Measurements from ENCODE around the gene THRSP. TPM values are rescaled to one million over a fixed set of nuclear protein-coding genes. Genes with fewer than 3 reads are reported as not detected.

The THRSP gene
- polyA plus RNA-seq, 1 of the 3 experiments (the other 2 are of a cell fraction), result not detected

DNA sequence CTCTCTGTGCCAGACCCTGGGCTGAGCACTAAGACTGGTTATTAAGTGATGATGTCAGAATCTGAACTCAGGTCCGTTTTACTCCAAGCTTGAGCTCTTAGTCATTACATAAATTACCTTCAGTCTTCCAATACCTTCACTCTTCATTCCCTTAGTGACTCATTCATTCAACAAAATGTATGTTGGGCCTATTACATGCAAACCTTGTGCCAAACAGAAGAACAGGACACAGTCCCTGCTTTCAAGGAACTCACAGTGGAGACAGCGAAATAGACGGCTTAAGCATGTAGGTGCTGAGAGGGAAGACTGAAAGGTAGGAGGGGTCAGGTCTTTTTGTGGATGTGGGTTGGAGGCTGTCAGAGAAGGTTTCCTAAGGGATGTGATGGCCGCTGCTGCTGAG, 43.9 kb upstream of the THRSP start:
- H2AFZ ChIP-seq (ENCODE audit: low read depth), result no peak overlapping the region; the same call in 1 of the 2 replicates
- no peak overlapping the region for H3K4me2 ChIP-seq
- H3F3A ChIP-seq (replicated peaks; ENCODE audit: insufficient read depth), result no peaks in the 10 kb centered on the region
- no peaks in the 10 kb centered on the region for H3K9me3 ChIP-seq
- no peaks in the 10 kb centered on the region for H4K20me1 ChIP-seq (ENCODE audit: insufficient read depth)
- H3K79me2 ChIP-seq (ENCODE audit: insufficient read depth), result no peaks in the 10 kb centered on the region
- no peaks in the 10 kb centered on the region for H3K27me3 ChIP-seq (ENCODE audit: insufficient read depth)
- ChIA-PET CTCF (interaction anchor here (1.3 kb wide), 1 partner anchor 26 kb away, joined by 6 read pairs; no protein-coding TSS in a partner anchor), POLR2A (no interaction called here)
- no peak overlapping the region for H3K4me3 ChIP-seq (ENCODE audit: low read depth in 2 of 2, low read length in 1 of 2)
- no peaks in the 10 kb centered on the region for H3K4me1 ChIP-seq (ENCODE audit: control insufficient read depth in 1 of 2, insufficient read depth in 2 of 2, low read depth in 1 of 2, low read length in 1 of 2)
- no peaks in the 10 kb centered on the region for H3K36me3 ChIP-seq (replicated peaks in 1 of 2; ENCODE audit: control insufficient read depth in 1 of 2, insufficient read depth in 2 of 2, low read length in 1 of 2)
- no peak for DNase-seq
- no peaks in the 10 kb centered on the region for H3K9me2 ChIP-seq
- TF ChIP-seq, protein P1, sequence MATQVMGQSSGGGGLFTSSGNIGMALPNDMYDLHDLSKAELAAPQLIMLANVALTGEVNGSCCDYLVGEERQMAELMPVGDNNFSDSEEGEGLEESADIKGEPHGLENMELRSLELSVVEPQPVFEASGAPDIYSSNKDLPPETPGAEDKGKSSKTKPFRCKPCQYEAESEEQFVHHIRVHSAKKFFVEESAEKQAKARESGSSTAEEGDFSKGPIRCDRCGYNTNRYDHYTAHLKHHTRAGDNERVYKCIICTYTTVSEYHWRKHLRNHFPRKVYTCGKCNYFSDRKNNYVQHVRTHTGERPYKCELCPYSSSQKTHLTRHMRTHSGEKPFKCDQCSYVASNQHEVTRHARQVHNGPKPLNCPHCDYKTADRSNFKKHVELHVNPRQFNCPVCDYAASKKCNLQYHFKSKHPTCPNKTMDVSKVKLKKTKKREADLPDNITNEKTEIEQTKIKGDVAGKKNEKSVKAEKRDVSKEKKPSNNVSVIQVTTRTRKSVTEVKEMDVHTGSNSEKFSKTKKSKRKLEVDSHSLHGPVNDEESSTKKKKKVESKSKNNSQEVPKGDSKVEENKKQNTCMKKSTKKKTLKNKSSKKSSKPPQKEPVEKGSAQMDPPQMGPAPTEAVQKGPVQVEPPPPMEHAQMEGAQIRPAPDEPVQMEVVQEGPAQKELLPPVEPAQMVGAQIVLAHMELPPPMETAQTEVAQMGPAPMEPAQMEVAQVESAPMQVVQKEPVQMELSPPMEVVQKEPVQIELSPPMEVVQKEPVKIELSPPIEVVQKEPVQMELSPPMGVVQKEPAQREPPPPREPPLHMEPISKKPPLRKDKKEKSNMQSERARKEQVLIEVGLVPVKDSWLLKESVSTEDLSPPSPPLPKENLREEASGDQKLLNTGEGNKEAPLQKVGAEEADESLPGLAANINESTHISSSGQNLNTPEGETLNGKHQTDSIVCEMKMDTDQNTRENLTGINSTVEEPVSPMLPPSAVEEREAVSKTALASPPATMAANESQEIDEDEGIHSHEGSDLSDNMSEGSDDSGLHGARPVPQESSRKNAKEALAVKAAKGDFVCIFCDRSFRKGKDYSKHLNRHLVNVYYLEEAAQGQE (IDR thresholded peaks at IDR 0.05; ENCODE audit: low read depth, low read length), result no peak
- TF ChIP-seq FOSL2 (IDR thresholded peaks at IDR 0.05; ENCODE audit: borderline replicate concordance, low read depth) (peak; percentile 14; the same call in 1 of the 2 replicates), JUND (IDR thresholded peaks at IDR 0.05) (no peak)
- TF ChIP-seq, protein P2, sequence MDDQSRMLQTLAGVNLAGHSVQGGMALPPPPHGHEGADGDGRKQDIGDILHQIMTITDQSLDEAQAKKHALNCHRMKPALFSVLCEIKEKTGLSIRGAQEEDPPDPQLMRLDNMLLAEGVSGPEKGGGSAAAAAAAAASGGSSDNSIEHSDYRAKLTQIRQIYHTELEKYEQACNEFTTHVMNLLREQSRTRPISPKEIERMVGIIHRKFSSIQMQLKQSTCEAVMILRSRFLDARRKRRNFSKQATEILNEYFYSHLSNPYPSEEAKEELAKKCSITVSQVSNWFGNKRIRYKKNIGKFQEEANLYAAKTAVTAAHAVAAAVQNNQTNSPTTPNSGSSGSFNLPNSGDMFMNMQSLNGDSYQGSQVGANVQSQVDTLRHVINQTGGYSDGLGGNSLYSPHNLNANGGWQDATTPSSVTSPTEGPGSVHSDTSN (IDR thresholded peaks at IDR 0.05), result no peak
- 51% methylated on average over 4 of the region's 4 CpGs for WGBS (ENCODE audit: low lambda C conversion rate)
- peak overlapping the region in 1 of 2 experiments; percentile 3; a peak in 1 of 4 replicates for H3K27ac ChIP-seq (ENCODE audit: low read depth in 2 of 2, low read length in 1 of 2)
- H3K9ac ChIP-seq, result no peak overlapping the region

DNA sequence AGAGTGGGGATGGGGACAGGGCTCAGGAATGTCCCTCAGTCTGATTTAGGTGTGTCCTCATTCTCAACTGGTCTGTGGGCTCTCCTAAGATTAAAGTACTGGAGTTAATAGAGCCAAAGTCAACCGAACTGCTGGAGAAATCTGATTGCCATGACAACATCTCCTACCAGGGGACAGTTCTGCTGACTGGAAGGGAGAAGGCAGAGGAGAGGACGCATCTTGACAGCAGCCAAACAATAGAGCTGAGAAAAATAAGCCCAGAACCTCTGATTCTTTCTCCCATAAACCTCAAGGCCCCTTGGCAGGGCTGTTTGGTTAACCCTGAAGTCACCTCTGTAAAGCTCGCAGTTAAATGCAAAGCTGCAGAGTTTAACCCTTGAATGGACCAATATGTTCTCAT, 43.4 kb upstream of the THRSP start:
- H3K79me2 ChIP-seq (ENCODE audit: insufficient read depth), result no peaks in the 10 kb centered on the region
- no peak overlapping the region for H3K9ac ChIP-seq
- H3K27me3 ChIP-seq (ENCODE audit: insufficient read depth), result no peaks in the 10 kb centered on the region
- no peak overlapping the region; the same call in 1 of the 2 replicates for H2AFZ ChIP-seq (ENCODE audit: low read depth)
- no peak overlapping the region for H3K4me3 ChIP-seq (ENCODE audit: low read depth in 2 of 2, low read length in 1 of 2)
- peak; percentile 14 for DNase-seq
- CTCF ChIA-PET, result interaction anchor here (1.3 kb wide), 1 partner anchor 25 kb away, joined by 6 read pairs; no protein-coding TSS in a partner anchor
- WGBS (ENCODE audit: low lambda C conversion rate), result 41% methylated on average over 3 of the region's 3 CpGs
- no peaks in the 10 kb centered on the region for H3K4me1 ChIP-seq (ENCODE audit: control insufficient read depth in 1 of 2, insufficient read depth in 2 of 2, low read depth in 1 of 2, low read length in 1 of 2)
- H3K4me2 ChIP-seq, result no peak overlapping the region
- POLR2A ChIA-PET, result no interaction called here
- peak overlapping the region in 1 of 2 experiments; percentile 3; a peak in 1 of 4 replicates for H3K27ac ChIP-seq (ENCODE audit: low read depth in 2 of 2, low read length in 1 of 2)
- TF ChIP-seq, protein P3, sequence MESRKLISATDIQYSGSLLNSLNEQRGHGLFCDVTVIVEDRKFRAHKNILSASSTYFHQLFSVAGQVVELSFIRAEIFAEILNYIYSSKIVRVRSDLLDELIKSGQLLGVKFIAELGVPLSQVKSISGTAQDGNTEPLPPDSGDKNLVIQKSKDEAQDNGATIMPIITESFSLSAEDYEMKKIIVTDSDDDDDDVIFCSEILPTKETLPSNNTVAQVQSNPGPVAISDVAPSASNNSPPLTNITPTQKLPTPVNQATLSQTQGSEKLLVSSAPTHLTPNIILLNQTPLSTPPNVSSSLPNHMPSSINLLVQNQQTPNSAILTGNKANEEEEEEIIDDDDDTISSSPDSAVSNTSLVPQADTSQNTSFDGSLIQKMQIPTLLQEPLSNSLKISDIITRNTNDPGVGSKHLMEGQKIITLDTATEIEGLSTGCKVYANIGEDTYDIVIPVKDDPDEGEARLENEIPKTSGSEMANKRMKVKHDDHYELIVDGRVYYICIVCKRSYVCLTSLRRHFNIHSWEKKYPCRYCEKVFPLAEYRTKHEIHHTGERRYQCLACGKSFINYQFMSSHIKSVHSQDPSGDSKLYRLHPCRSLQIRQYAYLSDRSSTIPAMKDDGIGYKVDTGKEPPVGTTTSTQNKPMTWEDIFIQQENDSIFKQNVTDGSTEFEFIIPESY (IDR thresholded peaks at IDR 0.05; ENCODE audit: borderline replicate concordance, low read depth), result no peak
- no peak for TF ChIP-seq RCOR1 (IDR thresholded peaks at IDR 0.05; ENCODE audit: low read length)
- no peaks in the 10 kb centered on the region for H3K9me3 ChIP-seq
- no peaks in the 10 kb centered on the region for H3K36me3 ChIP-seq (replicated peaks in 1 of 2; ENCODE audit: control insufficient read depth in 1 of 2, insufficient read depth in 2 of 2, low read length in 1 of 2)
- no peaks in the 10 kb centered on the region for H3K9me2 ChIP-seq
- no peaks in the 10 kb centered on the region for H4K20me1 ChIP-seq (ENCODE audit: insufficient read depth)
- no peaks in the 10 kb centered on the region for H3F3A ChIP-seq (replicated peaks; ENCODE audit: insufficient read depth)

All from SK-N-SH (cell line).